ENCODE results near the gene CASKIN1.

Gene CASKIN1

DNA sequence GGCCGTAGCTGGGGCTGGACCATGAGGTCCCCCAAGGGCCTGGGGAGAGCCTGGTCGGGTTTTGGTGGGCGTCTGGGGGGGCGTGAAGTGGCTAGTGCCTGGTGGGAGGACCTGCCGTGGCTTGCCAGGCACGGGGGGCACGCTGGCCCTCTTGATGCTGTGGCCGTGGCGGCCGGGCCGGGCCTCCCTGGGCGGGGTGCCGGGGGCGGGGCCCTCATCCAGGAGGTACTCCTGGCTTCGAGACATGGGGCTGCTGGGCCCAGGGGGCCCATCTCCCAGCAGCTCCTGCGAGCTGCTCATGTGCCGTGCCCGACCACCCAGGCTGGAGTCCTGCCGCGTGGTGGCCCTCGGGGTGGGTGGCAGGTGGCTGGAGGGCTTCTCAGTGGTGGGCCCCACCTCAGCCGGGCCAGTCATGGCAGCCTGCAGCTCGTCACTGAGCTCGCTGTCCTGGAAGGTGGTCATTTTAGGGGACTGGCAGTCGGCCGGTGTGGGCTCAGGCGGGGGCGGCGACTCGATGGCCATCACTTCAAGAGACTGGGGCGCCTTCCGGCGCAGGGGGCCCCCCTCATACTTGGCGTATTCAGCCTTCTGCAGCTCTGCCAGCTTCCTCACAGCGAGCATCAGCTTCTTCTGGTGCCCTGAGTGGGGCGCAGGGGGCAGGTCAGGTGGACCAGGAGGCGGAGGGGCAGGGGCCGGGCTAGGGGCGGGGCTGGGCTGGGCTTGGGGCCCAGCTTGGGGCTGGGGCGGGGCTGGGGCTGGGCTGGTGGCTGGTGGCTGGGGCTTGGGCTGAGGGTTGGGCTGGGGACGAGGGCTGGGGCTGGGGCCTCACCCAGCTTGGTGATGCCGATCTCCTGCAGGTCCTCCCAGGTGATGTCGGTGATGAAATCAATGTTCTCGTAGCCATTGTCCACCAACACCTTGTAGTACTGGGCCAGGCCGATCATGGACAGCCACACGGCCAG lies 15.2 kb downstream of the CASKIN1 start:
- TF ChIP-seq ZFX (IDR thresholded peaks at IDR 0.05; ENCODE audit: borderline replicate concordance) = no peak
- TF ChIP-seq, protein P1, sequence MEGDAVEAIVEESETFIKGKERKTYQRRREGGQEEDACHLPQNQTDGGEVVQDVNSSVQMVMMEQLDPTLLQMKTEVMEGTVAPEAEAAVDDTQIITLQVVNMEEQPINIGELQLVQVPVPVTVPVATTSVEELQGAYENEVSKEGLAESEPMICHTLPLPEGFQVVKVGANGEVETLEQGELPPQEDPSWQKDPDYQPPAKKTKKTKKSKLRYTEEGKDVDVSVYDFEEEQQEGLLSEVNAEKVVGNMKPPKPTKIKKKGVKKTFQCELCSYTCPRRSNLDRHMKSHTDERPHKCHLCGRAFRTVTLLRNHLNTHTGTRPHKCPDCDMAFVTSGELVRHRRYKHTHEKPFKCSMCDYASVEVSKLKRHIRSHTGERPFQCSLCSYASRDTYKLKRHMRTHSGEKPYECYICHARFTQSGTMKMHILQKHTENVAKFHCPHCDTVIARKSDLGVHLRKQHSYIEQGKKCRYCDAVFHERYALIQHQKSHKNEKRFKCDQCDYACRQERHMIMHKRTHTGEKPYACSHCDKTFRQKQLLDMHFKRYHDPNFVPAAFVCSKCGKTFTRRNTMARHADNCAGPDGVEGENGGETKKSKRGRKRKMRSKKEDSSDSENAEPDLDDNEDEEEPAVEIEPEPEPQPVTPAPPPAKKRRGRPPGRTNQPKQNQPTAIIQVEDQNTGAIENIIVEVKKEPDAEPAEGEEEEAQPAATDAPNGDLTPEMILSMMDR (IDR thresholded peaks at IDR 0.05) = no peak
- H3K27ac ChIP-seq = no peak overlapping the region

DNA sequence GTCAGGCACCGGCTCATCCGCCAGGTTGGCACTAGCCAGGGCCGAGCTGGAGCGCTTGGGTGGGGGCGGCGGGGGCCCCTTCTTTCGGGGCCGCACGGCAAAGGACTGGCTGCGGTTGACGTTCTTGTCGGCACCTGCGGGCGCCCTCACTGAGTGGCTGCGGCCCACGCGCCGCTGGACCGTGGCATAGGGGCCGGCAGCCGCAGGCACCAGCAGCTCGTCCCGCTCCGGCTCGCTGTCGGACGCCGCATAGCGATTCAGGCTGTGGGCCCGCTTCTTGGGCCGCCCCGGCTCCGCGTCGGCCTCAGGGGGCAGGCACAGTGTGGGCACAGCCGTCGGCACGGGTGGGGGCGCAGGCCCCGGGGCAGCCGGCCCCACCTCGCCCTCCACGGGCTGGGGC lies 15.9 kb downstream of the CASKIN1 start:
- no peak for TF ChIP-seq ZFX (IDR thresholded peaks at IDR 0.05; ENCODE audit: borderline replicate concordance)
- TF ChIP-seq, protein P1 (IDR thresholded peaks at IDR 0.05) = no peak
- no peak overlapping the region for H3K27ac ChIP-seq

DNA sequence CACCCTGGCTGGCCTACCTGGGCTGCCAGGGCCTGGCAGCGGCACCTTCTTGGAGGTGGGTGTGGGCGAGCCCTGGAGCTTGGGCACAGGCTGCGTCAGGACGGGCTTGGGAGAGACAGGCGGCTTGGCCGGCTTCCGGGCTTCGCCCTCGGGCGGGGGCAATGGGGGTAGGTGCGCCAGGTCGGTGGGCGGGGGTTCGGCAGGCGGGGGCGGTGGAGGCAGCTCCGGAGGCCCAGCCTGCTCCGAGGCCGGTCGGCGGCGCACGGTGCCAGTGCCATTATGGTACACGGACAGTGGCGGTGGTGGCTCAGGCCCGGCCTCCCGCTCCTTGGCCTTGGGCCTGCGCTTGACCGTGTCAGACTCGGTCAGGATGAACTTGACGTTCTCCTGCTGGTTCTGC lies 16.8 kb downstream of the CASKIN1 start:
- TF ChIP-seq, protein P1 (IDR thresholded peaks at IDR 0.05) = no peak
- TF ChIP-seq ZFX (IDR thresholded peaks at IDR 0.05; ENCODE audit: borderline replicate concordance) = no peak
- H3K27ac ChIP-seq = peak overlapping the region; percentile 73

DNA sequence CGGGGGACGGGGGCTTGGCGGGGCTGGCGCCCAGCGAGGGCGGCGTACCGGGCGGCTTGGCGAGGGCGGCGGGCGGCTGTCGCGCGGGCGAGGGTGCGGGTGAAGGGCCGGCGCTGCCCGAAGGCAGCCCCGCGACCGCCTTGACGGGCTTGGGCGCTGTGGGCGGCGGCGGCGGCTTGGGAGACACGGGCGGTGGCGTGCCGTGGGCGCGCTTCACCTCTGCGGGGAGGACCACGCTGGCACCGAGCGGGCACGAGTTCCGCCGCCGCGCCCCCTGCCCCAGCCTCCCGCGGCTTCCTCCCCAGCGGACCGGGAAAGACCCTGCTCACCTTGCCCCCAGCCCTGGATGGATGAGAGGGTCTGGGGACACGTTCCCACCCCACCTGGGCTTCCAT lies 17.3 kb downstream of the CASKIN1 start:
- TF ChIP-seq, protein P1 (IDR thresholded peaks at IDR 0.05) = no peak
- no peak for TF ChIP-seq ZFX (IDR thresholded peaks at IDR 0.05; ENCODE audit: borderline replicate concordance)
- peak overlapping the region; percentile 73 for H3K27ac ChIP-seq

DNA sequence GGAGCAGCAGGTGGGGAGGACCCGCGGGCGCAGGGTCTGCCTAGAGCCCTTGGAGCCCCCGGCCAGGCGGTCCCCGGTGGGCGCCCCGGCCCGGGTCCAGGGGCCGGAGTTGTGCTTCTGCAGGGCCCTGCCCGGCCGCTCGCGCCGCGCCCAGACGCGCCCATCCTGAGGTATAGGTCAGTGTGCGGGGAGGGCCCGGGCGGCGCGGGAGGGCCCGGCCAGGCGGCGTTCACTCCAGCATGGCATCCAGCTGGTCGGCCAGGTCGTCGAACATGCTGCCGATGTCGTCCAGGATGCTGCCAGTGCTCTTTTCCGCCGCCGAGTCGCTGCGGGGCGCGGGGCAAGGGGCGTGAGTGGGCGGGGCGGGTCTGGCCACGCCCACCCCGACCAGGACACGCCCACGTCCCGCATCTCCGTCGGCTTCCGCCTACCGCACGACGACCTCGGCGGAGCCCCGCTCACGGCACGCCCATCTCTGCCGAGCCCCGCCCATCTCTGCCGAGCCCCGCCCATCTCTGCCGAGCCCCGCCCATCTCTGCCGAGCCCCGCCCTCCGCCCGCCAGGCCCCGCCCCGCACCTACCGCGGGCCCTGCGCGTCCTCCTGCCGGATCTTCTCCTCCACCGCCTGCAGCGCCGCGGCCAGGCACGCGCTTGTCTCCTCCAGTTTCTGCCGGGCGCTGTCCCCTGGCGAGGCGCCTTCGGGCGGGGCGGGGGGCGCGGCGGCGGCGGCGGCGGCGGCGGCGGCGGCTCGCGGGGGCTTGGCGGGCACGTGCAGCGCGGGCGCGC lies 17.9 kb downstream of the CASKIN1 start:
- TF ChIP-seq ZFX (IDR thresholded peaks at IDR 0.05; ENCODE audit: borderline replicate concordance) = no peak
- TF ChIP-seq, protein P1 (IDR thresholded peaks at IDR 0.05) = 0 out of 2 replicates have a peak, but pooled peaks have one; percentile 9
- H3K27ac ChIP-seq = peak overlapping the region; percentile 73

DNA sequence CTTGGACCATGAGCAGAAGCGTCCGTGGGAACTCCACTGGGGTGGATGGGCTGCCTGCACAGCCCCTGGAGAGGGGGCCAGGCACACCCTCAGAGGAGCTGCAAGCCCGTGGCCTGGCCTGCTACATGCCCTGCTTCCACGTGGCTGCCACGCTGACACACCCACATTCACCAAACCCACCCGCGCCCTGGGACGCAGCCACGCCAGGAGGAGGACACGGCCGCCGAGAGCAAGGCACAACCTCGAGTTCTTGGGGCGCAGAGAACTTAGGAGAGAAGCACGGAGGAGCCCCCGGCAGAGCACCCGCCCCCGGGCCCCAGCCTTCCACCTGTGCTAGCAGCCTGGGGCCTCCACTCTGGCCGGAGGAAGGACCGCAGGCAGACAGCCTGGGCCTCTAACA lies 18.8 kb downstream of the CASKIN1 start:
- TF ChIP-seq, protein P1 (IDR thresholded peaks at IDR 0.05) = no peak
- no peak for TF ChIP-seq ZFX (IDR thresholded peaks at IDR 0.05; ENCODE audit: borderline replicate concordance)
- H3K27ac ChIP-seq = peak overlapping the region; percentile 73
